SK-N-SH (cell line): Measurements from ENCODE around the gene SGPP1. TPM values are rescaled to one million over a fixed set of nuclear protein-coding genes. Genes with fewer than 3 reads are reported as not detected.

Source experiments
- CTCF ChIA-PET: fragments of 300-600, 350-600 bp; formaldehyde crosslinking; extraction: SDS; loops from one replicate; lab custom pipeline; 2021; lab: Yijun Ruan, JAX
- POLR2A ChIA-PET: fragments of 350-600 bp; sonication (Branson Sonifier 250); formaldehyde crosslinking; extraction: SDS; loops from one replicate; lab custom pipeline; 2020; ENCODE audit warnings: antibody characterized with exemption, inconsistent platforms; lab: Yijun Ruan, JAX
- DNase-seq: peaks from one replicate; pipeline ENCODE4 v3.0.0; 2012
- H2AFZ ChIP-seq: fragments of 200-600 bp; sonication (generic); 2 replicates; pipeline ENCODE4 v1.8.1; 2016; ENCODE audit warnings: antibody characterized with exemption, mild to moderate bottlenecking, low read depth
- H3F3A ChIP-seq: fragments of 200-600 bp; sonication (generic); replicated peaks from 2 replicates; pipeline ENCODE3; 2016; ENCODE audit warnings: antibody characterized with exemption, mild to moderate bottlenecking; ENCODE audit not compliant: insufficient read depth
- H3K27ac ChIP-seq, 2 experiments: fragments of 200-500 bp in 1 of 2; fragments of 200-600 bp in 1 of 2; sonication (Bioruptor generic) in 1 of 2; sonication (generic), shearing (Covaris generic) in 1 of 2; 2 replicates each; pipeline versions ENCODE4 v1.5.1 to v1.6.1; 2014 to 2016; ENCODE audit warnings: low read depth in 2 of 2, inconsistent platforms in 1 of 2, low read length in 1 of 2, mild to moderate bottlenecking in 1 of 2, mixed read lengths in 1 of 2
- H3K27me3 ChIP-seq: fragments of 200-600 bp; sonication (generic), shearing (Covaris generic); 2 replicates; pipeline ENCODE4 v1.6.1; 2016; ENCODE audit warnings: mixed run types; ENCODE audit not compliant: insufficient read depth
- H3K36me3 ChIP-seq, 2 experiments: fragments of 200-500 bp in 1 of 2; fragments of 200-600 bp in 1 of 2; sonication (Bioruptor generic) in 1 of 2; sonication (generic) in 1 of 2; replicated peaks in 1 of 2; 2 replicates each; pipeline versions ENCODE3 to v1.5.1; 2014 to 2016; ENCODE audit warnings: low read length in 1 of 2, mild to moderate bottlenecking in 1 of 2; ENCODE audit not compliant: insufficient read depth in 2 of 2, control insufficient read depth in 1 of 2
- H3K4me1 ChIP-seq, 2 experiments: fragments of 200-500 bp in 1 of 2; fragments of 200-600 bp in 1 of 2; sonication (Bioruptor generic) in 1 of 2; sonication (generic), shearing (Covaris generic) in 1 of 2; 2 replicates each; pipeline versions ENCODE4 v1.5.1 to v1.6.1; 2014 to 2016; ENCODE audit warnings: low read depth in 1 of 2, low read length in 1 of 2, mixed run types in 1 of 2; ENCODE audit not compliant: insufficient read depth in 2 of 2, control insufficient read depth in 1 of 2
- H3K4me2 ChIP-seq: fragments of 200-600 bp; sonication (generic), shearing (Covaris generic); 2 replicates; pipeline ENCODE4 v1.6.1; 2017; ENCODE audit warnings: mixed run types
- H3K4me3 ChIP-seq, 2 experiments: fragments of 200-500 bp in 1 of 2; fragments of 200-600 bp in 1 of 2; sonication (Bioruptor generic) in 1 of 2; sonication (generic), shearing (Covaris generic) in 1 of 2; 2 replicates each; pipeline versions ENCODE4 v1.5.1 to v1.8.1; 2014 to 2016; ENCODE audit warnings: low read depth in 2 of 2, inconsistent platforms in 1 of 2, low read length in 1 of 2, mild to moderate bottlenecking in 1 of 2, mixed read lengths in 1 of 2, moderate library complexity in 1 of 2
- H3K79me2 ChIP-seq: fragments of 200-600 bp; sonication (generic); 2 replicates; pipeline ENCODE4 v1.8.1; 2017; ENCODE audit warnings: mild to moderate bottlenecking; ENCODE audit not compliant: insufficient read depth
- H3K9ac ChIP-seq: fragments of 200-600 bp; sonication (generic); 2 replicates; pipeline ENCODE4 v1.6.1; 2017; ENCODE audit warnings: mixed run types
- H3K9me2 ChIP-seq: fragments of 200-600 bp; sonication (generic); 2 replicates; pipeline ENCODE4 v1.6.1; 2017; ENCODE audit warnings: mixed run types
- H3K9me3 ChIP-seq: fragments of 200-600 bp; sonication (generic); 2 replicates; pipeline ENCODE4 v1.6.1; 2017; ENCODE audit warnings: mixed run types, mild to moderate bottlenecking, moderate library complexity
- H4K20me1 ChIP-seq: fragments of 200-600 bp; sonication (generic); 2 replicates; pipeline ENCODE4 v1.6.1; 2017; ENCODE audit warnings: mild to moderate bottlenecking, mixed run types; ENCODE audit not compliant: insufficient read depth
- ELF1 ChIP-seq: IDR thresholded peaks from 2 replicates; pipeline ENCODE4 v1.4.0; 2012
- FOXJ3 ChIP-seq: sonication (generic); formaldehyde crosslinking; IDR thresholded peaks from 2 replicates; pipeline ENCODE4 v1.5.1; 2020; ENCODE audit warnings: mild to moderate bottlenecking, missing genetic modification reagents
- GATA2 ChIP-seq: sonication (generic); formaldehyde crosslinking; IDR thresholded peaks from 2 replicates; pipeline ENCODE4 v1.5.0; 2020; ENCODE audit warnings: mild to moderate bottlenecking, missing genetic modification reagents
- JUND ChIP-seq: IDR thresholded peaks from 2 replicates; pipeline ENCODE4 v1.4.0; 2012
- MEF2A ChIP-seq: IDR thresholded peaks from 2 replicates; pipeline ENCODE4 v1.4.0; 2012; ENCODE audit warnings: low read depth, borderline replicate concordance
- MXI1 ChIP-seq: IDR thresholded peaks from 2 replicates; pipeline ENCODE4 v1.6.1; 2012; ENCODE audit warnings: mild to moderate bottlenecking, low read depth, low read length, improper control_type of control experiment
- NFIC ChIP-seq: IDR thresholded peaks from 2 replicates; pipeline ENCODE4 v1.4.0; 2012; ENCODE audit warnings: borderline replicate concordance
- NRF1 ChIP-seq: IDR thresholded peaks from 2 replicates; pipeline ENCODE4 v1.6.1; 2012; ENCODE audit warnings: low read depth, mild to moderate bottlenecking, low read length
- POLR2AphosphoS5 ChIP-seq: IDR thresholded peaks from 2 replicates; pipeline ENCODE4 v1.6.1; 2012; ENCODE audit warnings: low read depth, low read length
- TCF12 ChIP-seq: IDR thresholded peaks from 2 replicates; pipeline ENCODE4 v1.4.0; 2012
- YY1 ChIP-seq: IDR thresholded peaks from 2 replicates; pipeline ENCODE4 v1.4.0; 2012; ENCODE audit warnings: low read depth, mild to moderate bottlenecking
- WGBS: methylation state at CpG from one replicate; pipeline ENCODE4 v1.1.6; 2017; ENCODE audit warnings: low lambda C conversion rate; 5-methylcytosine and 5-hydroxymethylcytosine counted together
- polyA plus RNA-seq, 3 experiments: library from polyadenylated mRNA; depleted of rRNA; stranded (reverse); fragments of >200 nt; gene quantifications; 2 replicates each; pipeline ENCODE4 v1.2.3, GENCODE V29; 2012
- TF ChIP-seq, protein P1 (sequence below): IDR thresholded peaks from 2 replicates; pipeline ENCODE4 v1.6.1; 2012; ENCODE audit warnings: mild to moderate bottlenecking, low read depth, low read length, moderate library complexity
- TF ChIP-seq, protein P2 (sequence below): IDR thresholded peaks from 2 replicates; pipeline ENCODE4; 2012
- TF ChIP-seq, protein P3 (sequence below): IDR thresholded peaks from 2 replicates; pipeline ENCODE4 v1.4.0; 2012; ENCODE audit warnings: low read depth
- TF ChIP-seq, protein P4 (sequence below): fragments of 150-350 bp; IDR thresholded peaks from 2 replicates; pipeline ENCODE4 v1.6.1; 2017; ENCODE audit warnings: antibody characterized with exemption, low read length, low read depth, borderline replicate concordance
- TF ChIP-seq, protein P5 (sequence below): IDR thresholded peaks from 2 replicates; pipeline ENCODE4 v1.4.0; 2012; ENCODE audit warnings: low read depth, borderline replicate concordance
- TF ChIP-seq, protein P6 (sequence below): fragments of 150-350 bp; IDR thresholded peaks from 2 replicates; pipeline ENCODE4 v1.6.1; 2016; ENCODE audit warnings: mild to moderate bottlenecking, low read depth, low read length

The SGPP1 gene
- polyA plus RNA-seq, 1 of the 3 experiments (the other 2 are of a cell fraction): 8.4 TPM

DNA sequence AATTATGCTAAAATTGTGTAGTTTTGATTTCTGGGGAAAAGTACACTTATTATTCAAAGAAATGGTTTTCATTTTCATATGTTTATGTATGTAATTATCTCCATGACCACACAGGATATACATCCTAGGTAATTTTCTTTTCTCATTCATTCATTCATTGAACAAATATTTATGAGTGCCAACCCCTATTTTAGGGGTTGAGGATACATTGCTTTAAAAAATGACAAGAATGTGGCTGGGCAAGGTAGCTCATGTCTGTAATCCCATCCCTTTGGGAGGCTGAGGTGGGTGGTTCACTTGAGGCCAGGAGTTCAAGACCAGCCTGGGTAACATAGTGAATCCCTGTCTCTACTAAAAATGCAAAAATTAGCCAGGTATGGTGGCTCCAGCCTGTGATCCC is 40.9 kb downstream of the SGPP1 start:
- no peak for DNase-seq
- H3K9me2 ChIP-seq: no peaks in the 10 kb centered on the region
- peaks cover 0 to 4% of the 10 kb centered on the region in 2 experiments for H3K36me3 ChIP-seq
- no peak overlapping the region for H3K4me2 ChIP-seq
- H3K27me3 ChIP-seq: no peaks in the 10 kb centered on the region
- ChIA-PET CTCF (no interaction called here), POLR2A (no interaction called here)
- H3K4me3 ChIP-seq: no peak overlapping the region
- H3K27ac ChIP-seq: no peak overlapping the region
- no peaks in the 10 kb centered on the region for H3K9me3 ChIP-seq
- H4K20me1 ChIP-seq: no peaks in the 10 kb centered on the region
- TF ChIP-seq, protein P1, sequence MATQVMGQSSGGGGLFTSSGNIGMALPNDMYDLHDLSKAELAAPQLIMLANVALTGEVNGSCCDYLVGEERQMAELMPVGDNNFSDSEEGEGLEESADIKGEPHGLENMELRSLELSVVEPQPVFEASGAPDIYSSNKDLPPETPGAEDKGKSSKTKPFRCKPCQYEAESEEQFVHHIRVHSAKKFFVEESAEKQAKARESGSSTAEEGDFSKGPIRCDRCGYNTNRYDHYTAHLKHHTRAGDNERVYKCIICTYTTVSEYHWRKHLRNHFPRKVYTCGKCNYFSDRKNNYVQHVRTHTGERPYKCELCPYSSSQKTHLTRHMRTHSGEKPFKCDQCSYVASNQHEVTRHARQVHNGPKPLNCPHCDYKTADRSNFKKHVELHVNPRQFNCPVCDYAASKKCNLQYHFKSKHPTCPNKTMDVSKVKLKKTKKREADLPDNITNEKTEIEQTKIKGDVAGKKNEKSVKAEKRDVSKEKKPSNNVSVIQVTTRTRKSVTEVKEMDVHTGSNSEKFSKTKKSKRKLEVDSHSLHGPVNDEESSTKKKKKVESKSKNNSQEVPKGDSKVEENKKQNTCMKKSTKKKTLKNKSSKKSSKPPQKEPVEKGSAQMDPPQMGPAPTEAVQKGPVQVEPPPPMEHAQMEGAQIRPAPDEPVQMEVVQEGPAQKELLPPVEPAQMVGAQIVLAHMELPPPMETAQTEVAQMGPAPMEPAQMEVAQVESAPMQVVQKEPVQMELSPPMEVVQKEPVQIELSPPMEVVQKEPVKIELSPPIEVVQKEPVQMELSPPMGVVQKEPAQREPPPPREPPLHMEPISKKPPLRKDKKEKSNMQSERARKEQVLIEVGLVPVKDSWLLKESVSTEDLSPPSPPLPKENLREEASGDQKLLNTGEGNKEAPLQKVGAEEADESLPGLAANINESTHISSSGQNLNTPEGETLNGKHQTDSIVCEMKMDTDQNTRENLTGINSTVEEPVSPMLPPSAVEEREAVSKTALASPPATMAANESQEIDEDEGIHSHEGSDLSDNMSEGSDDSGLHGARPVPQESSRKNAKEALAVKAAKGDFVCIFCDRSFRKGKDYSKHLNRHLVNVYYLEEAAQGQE: no peak
- TF ChIP-seq, protein P2, sequence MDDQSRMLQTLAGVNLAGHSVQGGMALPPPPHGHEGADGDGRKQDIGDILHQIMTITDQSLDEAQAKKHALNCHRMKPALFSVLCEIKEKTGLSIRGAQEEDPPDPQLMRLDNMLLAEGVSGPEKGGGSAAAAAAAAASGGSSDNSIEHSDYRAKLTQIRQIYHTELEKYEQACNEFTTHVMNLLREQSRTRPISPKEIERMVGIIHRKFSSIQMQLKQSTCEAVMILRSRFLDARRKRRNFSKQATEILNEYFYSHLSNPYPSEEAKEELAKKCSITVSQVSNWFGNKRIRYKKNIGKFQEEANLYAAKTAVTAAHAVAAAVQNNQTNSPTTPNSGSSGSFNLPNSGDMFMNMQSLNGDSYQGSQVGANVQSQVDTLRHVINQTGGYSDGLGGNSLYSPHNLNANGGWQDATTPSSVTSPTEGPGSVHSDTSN: no peak
- TF ChIP-seq JUND (no peak), MXI1 (no peak), NRF1 (no peak)
- H3K79me2 ChIP-seq: no peaks in the 10 kb centered on the region
- H3K9ac ChIP-seq: no peak overlapping the region
- no peaks in the 10 kb centered on the region for H3K4me1 ChIP-seq
- no peaks in the 10 kb centered on the region for H3F3A ChIP-seq
- no peak overlapping the region for H2AFZ ChIP-seq

DNA sequence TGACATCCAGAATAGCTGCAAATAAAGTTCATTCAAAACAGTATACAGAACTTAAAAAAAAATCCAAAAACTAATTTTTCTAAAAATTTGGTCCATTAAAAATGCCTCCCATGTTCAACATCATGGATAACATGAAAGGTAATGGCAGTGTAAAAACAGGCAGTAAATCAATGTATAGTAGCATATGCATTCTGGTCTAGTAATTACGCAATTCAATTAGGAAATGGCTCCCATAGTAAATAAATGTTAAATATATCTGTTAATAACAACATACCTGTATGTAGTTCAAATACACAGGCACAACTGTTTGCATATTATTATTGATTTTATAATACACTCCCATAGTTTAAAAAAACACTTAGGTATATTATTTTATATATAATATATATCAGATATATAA is 42.5 kb downstream of the SGPP1 start:
- no peaks in the 10 kb centered on the region for H4K20me1 ChIP-seq
- H3K9ac ChIP-seq: no peak overlapping the region
- peaks cover 0 to 13% of the 10 kb centered on the region in 2 experiments for H3K36me3 ChIP-seq
- H3F3A ChIP-seq: no peaks in the 10 kb centered on the region
- H3K27ac ChIP-seq: no peak overlapping the region
- no peak overlapping the region for H3K4me3 ChIP-seq
- no peaks in the 10 kb centered on the region for H3K79me2 ChIP-seq
- no peak overlapping the region for H2AFZ ChIP-seq
- H3K9me3 ChIP-seq: no peaks in the 10 kb centered on the region
- POLR2A ChIA-PET: no interaction called here
- WGBS: 100% methylated on average over 1 of the region's 1 CpG
- no peaks in the 10 kb centered on the region for H3K27me3 ChIP-seq
- no peak for DNase-seq
- CTCF ChIA-PET: interaction anchor here (1.5 kb wide), 1 partner anchor 27 kb away, joined by 3 read pairs; no protein-coding TSS in a partner anchor
- H3K4me2 ChIP-seq: no peak overlapping the region
- no peaks in the 10 kb centered on the region for H3K4me1 ChIP-seq
- no peaks in the 10 kb centered on the region for H3K9me2 ChIP-seq
- TF ChIP-seq, protein P1: no peak
- no peak for TF ChIP-seq FOXJ3 (CRISPR knock-in tag)
- TF ChIP-seq POLR2AphosphoS5: no peak
- TF ChIP-seq NRF1: no peak
- TF ChIP-seq, protein P3, sequence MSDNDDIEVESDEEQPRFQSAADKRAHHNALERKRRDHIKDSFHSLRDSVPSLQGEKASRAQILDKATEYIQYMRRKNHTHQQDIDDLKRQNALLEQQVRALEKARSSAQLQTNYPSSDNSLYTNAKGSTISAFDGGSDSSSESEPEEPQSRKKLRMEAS: no peak
- no peak for TF ChIP-seq YY1
- TF ChIP-seq MEF2A: no peak
- no peak for TF ChIP-seq TCF12
- TF ChIP-seq, protein P4, sequence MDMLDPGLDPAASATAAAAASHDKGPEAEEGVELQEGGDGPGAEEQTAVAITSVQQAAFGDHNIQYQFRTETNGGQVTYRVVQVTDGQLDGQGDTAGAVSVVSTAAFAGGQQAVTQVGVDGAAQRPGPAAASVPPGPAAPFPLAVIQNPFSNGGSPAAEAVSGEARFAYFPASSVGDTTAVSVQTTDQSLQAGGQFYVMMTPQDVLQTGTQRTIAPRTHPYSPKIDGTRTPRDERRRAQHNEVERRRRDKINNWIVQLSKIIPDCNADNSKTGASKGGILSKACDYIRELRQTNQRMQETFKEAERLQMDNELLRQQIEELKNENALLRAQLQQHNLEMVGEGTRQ: no peak
- TF ChIP-seq, protein P5, sequence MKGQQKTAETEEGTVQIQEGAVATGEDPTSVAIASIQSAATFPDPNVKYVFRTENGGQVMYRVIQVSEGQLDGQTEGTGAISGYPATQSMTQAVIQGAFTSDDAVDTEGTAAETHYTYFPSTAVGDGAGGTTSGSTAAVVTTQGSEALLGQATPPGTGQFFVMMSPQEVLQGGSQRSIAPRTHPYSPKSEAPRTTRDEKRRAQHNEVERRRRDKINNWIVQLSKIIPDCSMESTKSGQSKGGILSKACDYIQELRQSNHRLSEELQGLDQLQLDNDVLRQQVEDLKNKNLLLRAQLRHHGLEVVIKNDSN: no peak
- TF ChIP-seq MXI1: no peak
- no peak for TF ChIP-seq NFIC
- TF ChIP-seq GATA2 (CRISPR knock-in tag): no peak
- TF ChIP-seq, protein P6, sequence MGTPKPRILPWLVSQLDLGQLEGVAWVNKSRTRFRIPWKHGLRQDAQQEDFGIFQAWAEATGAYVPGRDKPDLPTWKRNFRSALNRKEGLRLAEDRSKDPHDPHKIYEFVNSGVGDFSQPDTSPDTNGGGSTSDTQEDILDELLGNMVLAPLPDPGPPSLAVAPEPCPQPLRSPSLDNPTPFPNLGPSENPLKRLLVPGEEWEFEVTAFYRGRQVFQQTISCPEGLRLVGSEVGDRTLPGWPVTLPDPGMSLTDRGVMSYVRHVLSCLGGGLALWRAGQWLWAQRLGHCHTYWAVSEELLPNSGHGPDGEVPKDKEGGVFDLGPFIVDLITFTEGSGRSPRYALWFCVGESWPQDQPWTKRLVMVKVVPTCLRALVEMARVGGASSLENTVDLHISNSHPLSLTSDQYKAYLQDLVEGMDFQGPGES: no peak
- no peak for TF ChIP-seq ELF1
